Activated T-cell treated with anti-CD3 and anti-CD28 coated beads, Interleukin-2, amount 50 U/mL, for 24 hours (primary cell): ENCODE data around the gene PACSIN3.

Source experiments
- DNase-seq: peaks from one replicate; pipeline ENCODE4 v3.0.0-alpha.2; 2020
- H3K27ac Mint-ChIP-seq: 2 replicates; pipeline ENCODE4 v1.8.0; 2020; ENCODE audit warnings: mild to moderate bottlenecking, mixed read lengths
- H3K27me3 Mint-ChIP-seq: 2 replicates; pipeline ENCODE4 v1.8.0; 2020; ENCODE audit warnings: mixed read lengths
- H3K36me3 Mint-ChIP-seq: 2 replicates; pipeline ENCODE4 v1.8.0; 2020; ENCODE audit warnings: low read depth, mixed read lengths
- H3K4me1 Mint-ChIP-seq: 2 replicates; pipeline ENCODE4 v1.8.0; 2020; ENCODE audit warnings: low read depth, mixed read lengths
- H3K4me3 Mint-ChIP-seq: 2 replicates; pipeline ENCODE4 v1.8.0; 2020; ENCODE audit warnings: mild to moderate bottlenecking, moderate library complexity, mixed read lengths
- H3K9me3 Mint-ChIP-seq: 2 replicates; pipeline ENCODE4 v1.8.0; 2020; ENCODE audit warnings: mixed read lengths

PACSIN3 gene

GRCh38 chr11:47144541-47144940, 41.7 kb downstream of the PACSIN3 start:
- H3K4me1 Mint-ChIP-seq: no peaks in the 10 kb centered on the region
- H3K4me3 Mint-ChIP-seq: no peak overlapping the region
- DNase-seq: no peak
- no peaks in the 10 kb centered on the region for H3K9me3 Mint-ChIP-seq
- H3K27me3 Mint-ChIP-seq: no peaks in the 10 kb centered on the region
- peaks cover 8% of the 10 kb centered on the region for H3K36me3 Mint-ChIP-seq
- no peak overlapping the region for H3K27ac Mint-ChIP-seq

GRCh38 chr11:47143322-47143721, 42.9 kb downstream of the PACSIN3 start:
- Mint-ChIP-seq H3K9me3 (no peaks in the 10 kb centered on the region), H3K4me1 (no peaks in the 10 kb centered on the region), H3K36me3 (peaks cover 11% of the 10 kb centered on the region), H3K27me3 (no peaks in the 10 kb centered on the region), H3K27ac (no peak overlapping the region), H3K4me3 (no peak overlapping the region)
- DNase-seq: no peak

GRCh38 chr11:47139878-47140277, 46.4 kb downstream of the PACSIN3 start:
- H3K4me1 Mint-ChIP-seq: no peaks in the 10 kb centered on the region

GRCh38 chr11:47137476-47137875, 48.8 kb downstream of the PACSIN3 start:
- H3K27ac Mint-ChIP-seq: peak overlapping the region; percentile 6

More at GRCh38 chr11:47139878-47140277, 46.4 kb downstream of the PACSIN3 start:
- peaks cover 21% of the 10 kb centered on the region for H3K36me3 Mint-ChIP-seq
- no peaks in the 10 kb centered on the region for H3K27me3 Mint-ChIP-seq
- H3K9me3 Mint-ChIP-seq: no peaks in the 10 kb centered on the region
- H3K4me3 Mint-ChIP-seq: no peak overlapping the region
- no peak for DNase-seq
- H3K27ac Mint-ChIP-seq: no peak overlapping the region

GRCh38 chr11:47136921-47137320, 49.3 kb downstream of the PACSIN3 start:
- DNase-seq: no peak
- peaks cover 21% of the 10 kb centered on the region for H3K36me3 Mint-ChIP-seq
- H3K27ac Mint-ChIP-seq: no peak overlapping the region
- H3K4me3 Mint-ChIP-seq: no peak overlapping the region
- no peaks in the 10 kb centered on the region for H3K27me3 Mint-ChIP-seq
- H3K4me1 Mint-ChIP-seq: no peaks in the 10 kb centered on the region
- no peaks in the 10 kb centered on the region for H3K9me3 Mint-ChIP-seq

More at GRCh38 chr11:47137476-47137875, 48.8 kb downstream of the PACSIN3 start:
- Mint-ChIP-seq H3K4me3 (no peak overlapping the region), H3K9me3 (no peaks in the 10 kb centered on the region), H3K4me1 (no peaks in the 10 kb centered on the region), H3K27me3 (no peaks in the 10 kb centered on the region), H3K36me3 (peaks cover 21% of the 10 kb centered on the region)
- no peak for DNase-seq

GRCh38 chr11:47136327-47136726, 49.9 kb downstream of the PACSIN3 start:
- H3K27ac Mint-ChIP-seq: no peak overlapping the region
- no peak for DNase-seq
- H3K4me1 Mint-ChIP-seq: no peaks in the 10 kb centered on the region
- no peaks in the 10 kb centered on the region for H3K27me3 Mint-ChIP-seq
- H3K4me3 Mint-ChIP-seq: no peak overlapping the region
- no peaks in the 10 kb centered on the region for H3K9me3 Mint-ChIP-seq
- peaks cover 21% of the 10 kb centered on the region for H3K36me3 Mint-ChIP-seq

- DNase-seq: no peak
- H3K36me3 Mint-ChIP-seq: peaks cover 9% of the 10 kb centered on the region
- H3K27me3 Mint-ChIP-seq: no peaks in the 10 kb centered on the region
- H3K27ac Mint-ChIP-seq: no peak overlapping the region
- H3K9me3 Mint-ChIP-seq: no peaks in the 10 kb centered on the region
- no peak overlapping the region for H3K4me3 Mint-ChIP-seq
- no peaks in the 10 kb centered on the region for H3K4me1 Mint-ChIP-seq
These were observed 53.3 kb downstream of the PACSIN3 start for GRCh38 chr11:47132981-47133380.

- no peaks in the 10 kb centered on the region for H3K9me3 Mint-ChIP-seq
- no peaks in the 10 kb centered on the region for H3K27me3 Mint-ChIP-seq
- no peak overlapping the region for H3K4me3 Mint-ChIP-seq
- no peak for DNase-seq
- no peaks in the 10 kb centered on the region for H3K4me1 Mint-ChIP-seq
- H3K27ac Mint-ChIP-seq: no peak overlapping the region
- peaks cover 4% of the 10 kb centered on the region for H3K36me3 Mint-ChIP-seq
These were observed 53.7 kb downstream of the PACSIN3 start for GRCh38 chr11:47132490-47132889.

GRCh38 chr11:47131136-47131535, 55.1 kb downstream of the PACSIN3 start:
- Mint-ChIP-seq H3K4me3 (no peak overlapping the region), H3K36me3 (no peaks in the 10 kb centered on the region), H3K27ac (no peak overlapping the region), H3K4me1 (no peaks in the 10 kb centered on the region), H3K27me3 (no peaks in the 10 kb centered on the region), H3K9me3 (no peaks in the 10 kb centered on the region)
- no peak for DNase-seq

- Mint-ChIP-seq H3K9me3 (no peaks in the 10 kb centered on the region), H3K27me3 (no peaks in the 10 kb centered on the region), H3K4me1 (no peaks in the 10 kb centered on the region), H3K27ac (no peak overlapping the region), H3K4me3 (no peak overlapping the region), H3K36me3 (no peaks in the 10 kb centered on the region)
- no peak for DNase-seq
These were observed 55.7 kb downstream of the PACSIN3 start for GRCh38 chr11:47130543-47130942.
